Measurements from ENCODE around the gene GJA3. TPM values are rescaled to one million over a fixed set of nuclear protein-coding genes. Genes with fewer than 3 reads are reported as not detected.

The GJA3 gene
- total and polyA plus RNA-seq, 4 donors, result 0.02 to 0.05 TPM; not detected in 2

DNA sequence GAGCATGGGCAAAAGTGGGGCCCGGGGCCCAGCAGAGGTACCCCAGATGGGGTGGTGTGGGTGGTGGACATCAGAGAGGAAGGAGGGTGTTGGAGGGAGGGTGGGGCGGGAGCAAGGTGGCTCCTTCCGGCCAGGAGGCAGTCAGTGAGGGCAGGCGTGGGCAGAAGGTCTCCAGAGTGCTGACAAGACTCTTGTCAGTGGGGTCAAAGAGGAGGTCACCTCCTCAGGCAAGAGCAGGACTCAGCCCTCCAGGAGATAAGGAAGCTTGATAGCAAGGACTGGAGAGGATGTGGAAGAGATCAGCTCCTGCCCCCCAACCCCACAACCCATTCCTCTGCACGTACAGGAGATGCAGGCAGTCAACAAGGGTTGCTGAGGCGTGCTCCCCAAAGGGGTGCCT, 9.8 kb downstream of the GJA3 start:
- H3K27ac ChIP-seq (ENCODE audit: low read depth in 1 of 2, low read length in 2 of 2), result no peak overlapping the region
- TF ChIP-seq RXRA (IDR thresholded peaks at IDR 0.05) (no peak), HNF4A (conservative IDR thresholded peaks at IDR 0.05) (no peak), RAD21 (IDR thresholded peaks at IDR 0.05) (no peak), FOXA1 (IDR thresholded peaks at IDR 0.05) (no peak), EGR1 (IDR thresholded peaks at IDR 0.05; ENCODE audit: low read depth in 2 of 2) (no peak), NR2F2 (IDR thresholded peaks at IDR 0.05) (no peak), YY1 (IDR thresholded peaks at IDR 0.05) (no peak), JUND (IDR thresholded peaks at IDR 0.05) (no peak), GABPA (IDR thresholded peaks at IDR 0.05 in 1 of 2, conservative IDR thresholded peaks at IDR 0.05 in 1 of 2) (no peak), SP1 (IDR thresholded peaks at IDR 0.05) (no peak), TAF1 (conservative IDR thresholded peaks at IDR 0.05) (no peak), HNF4G (IDR thresholded peaks at IDR 0.05) (no peak), FOXA2 (IDR thresholded peaks at IDR 0.05) (no peak)
- TF ChIP-seq, protein P1, sequence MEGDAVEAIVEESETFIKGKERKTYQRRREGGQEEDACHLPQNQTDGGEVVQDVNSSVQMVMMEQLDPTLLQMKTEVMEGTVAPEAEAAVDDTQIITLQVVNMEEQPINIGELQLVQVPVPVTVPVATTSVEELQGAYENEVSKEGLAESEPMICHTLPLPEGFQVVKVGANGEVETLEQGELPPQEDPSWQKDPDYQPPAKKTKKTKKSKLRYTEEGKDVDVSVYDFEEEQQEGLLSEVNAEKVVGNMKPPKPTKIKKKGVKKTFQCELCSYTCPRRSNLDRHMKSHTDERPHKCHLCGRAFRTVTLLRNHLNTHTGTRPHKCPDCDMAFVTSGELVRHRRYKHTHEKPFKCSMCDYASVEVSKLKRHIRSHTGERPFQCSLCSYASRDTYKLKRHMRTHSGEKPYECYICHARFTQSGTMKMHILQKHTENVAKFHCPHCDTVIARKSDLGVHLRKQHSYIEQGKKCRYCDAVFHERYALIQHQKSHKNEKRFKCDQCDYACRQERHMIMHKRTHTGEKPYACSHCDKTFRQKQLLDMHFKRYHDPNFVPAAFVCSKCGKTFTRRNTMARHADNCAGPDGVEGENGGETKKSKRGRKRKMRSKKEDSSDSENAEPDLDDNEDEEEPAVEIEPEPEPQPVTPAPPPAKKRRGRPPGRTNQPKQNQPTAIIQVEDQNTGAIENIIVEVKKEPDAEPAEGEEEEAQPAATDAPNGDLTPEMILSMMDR (IDR thresholded peaks at IDR 0.05; ENCODE audit: low read depth, low read length, missing input control), result no peak
- TF ChIP-seq, protein P2, sequence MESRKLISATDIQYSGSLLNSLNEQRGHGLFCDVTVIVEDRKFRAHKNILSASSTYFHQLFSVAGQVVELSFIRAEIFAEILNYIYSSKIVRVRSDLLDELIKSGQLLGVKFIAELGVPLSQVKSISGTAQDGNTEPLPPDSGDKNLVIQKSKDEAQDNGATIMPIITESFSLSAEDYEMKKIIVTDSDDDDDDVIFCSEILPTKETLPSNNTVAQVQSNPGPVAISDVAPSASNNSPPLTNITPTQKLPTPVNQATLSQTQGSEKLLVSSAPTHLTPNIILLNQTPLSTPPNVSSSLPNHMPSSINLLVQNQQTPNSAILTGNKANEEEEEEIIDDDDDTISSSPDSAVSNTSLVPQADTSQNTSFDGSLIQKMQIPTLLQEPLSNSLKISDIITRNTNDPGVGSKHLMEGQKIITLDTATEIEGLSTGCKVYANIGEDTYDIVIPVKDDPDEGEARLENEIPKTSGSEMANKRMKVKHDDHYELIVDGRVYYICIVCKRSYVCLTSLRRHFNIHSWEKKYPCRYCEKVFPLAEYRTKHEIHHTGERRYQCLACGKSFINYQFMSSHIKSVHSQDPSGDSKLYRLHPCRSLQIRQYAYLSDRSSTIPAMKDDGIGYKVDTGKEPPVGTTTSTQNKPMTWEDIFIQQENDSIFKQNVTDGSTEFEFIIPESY (IDR thresholded peaks at IDR 0.05), result no peak
- TF ChIP-seq, protein P3, sequence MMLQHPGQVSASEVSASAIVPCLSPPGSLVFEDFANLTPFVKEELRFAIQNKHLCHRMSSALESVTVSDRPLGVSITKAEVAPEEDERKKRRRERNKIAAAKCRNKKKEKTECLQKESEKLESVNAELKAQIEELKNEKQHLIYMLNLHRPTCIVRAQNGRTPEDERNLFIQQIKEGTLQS (IDR thresholded peaks at IDR 0.05), result no peak
- TF ChIP-seq, protein P4, sequence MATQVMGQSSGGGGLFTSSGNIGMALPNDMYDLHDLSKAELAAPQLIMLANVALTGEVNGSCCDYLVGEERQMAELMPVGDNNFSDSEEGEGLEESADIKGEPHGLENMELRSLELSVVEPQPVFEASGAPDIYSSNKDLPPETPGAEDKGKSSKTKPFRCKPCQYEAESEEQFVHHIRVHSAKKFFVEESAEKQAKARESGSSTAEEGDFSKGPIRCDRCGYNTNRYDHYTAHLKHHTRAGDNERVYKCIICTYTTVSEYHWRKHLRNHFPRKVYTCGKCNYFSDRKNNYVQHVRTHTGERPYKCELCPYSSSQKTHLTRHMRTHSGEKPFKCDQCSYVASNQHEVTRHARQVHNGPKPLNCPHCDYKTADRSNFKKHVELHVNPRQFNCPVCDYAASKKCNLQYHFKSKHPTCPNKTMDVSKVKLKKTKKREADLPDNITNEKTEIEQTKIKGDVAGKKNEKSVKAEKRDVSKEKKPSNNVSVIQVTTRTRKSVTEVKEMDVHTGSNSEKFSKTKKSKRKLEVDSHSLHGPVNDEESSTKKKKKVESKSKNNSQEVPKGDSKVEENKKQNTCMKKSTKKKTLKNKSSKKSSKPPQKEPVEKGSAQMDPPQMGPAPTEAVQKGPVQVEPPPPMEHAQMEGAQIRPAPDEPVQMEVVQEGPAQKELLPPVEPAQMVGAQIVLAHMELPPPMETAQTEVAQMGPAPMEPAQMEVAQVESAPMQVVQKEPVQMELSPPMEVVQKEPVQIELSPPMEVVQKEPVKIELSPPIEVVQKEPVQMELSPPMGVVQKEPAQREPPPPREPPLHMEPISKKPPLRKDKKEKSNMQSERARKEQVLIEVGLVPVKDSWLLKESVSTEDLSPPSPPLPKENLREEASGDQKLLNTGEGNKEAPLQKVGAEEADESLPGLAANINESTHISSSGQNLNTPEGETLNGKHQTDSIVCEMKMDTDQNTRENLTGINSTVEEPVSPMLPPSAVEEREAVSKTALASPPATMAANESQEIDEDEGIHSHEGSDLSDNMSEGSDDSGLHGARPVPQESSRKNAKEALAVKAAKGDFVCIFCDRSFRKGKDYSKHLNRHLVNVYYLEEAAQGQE (IDR thresholded peaks at IDR 0.05), result no peak
- H3K9ac ChIP-seq (ENCODE audit: low read depth in 1 of 2, low read length in 2 of 2), result no peak overlapping the region
- H3K36me3 ChIP-seq (ENCODE audit: control insufficient read depth in 4 of 4, insufficient read depth in 3 of 4, low read depth in 1 of 4, low read length in 3 of 4), result no peaks in the 10 kb centered on the region
- H3K9me3 ChIP-seq (ENCODE audit: control insufficient read depth in 4 of 4, low read length in 3 of 4), result no peaks in the 10 kb centered on the region
- no peak for DNase-seq (ENCODE audit: low spot score)
- H3K4me1 ChIP-seq (ENCODE audit: control insufficient read depth in 4 of 4, insufficient read depth in 4 of 4, low read length in 3 of 4), result no peaks in the 10 kb centered on the region
- peaks cover 0 to 3% (median under 1%) of the 10 kb centered on the region in 4 donors for H3K27me3 ChIP-seq (ENCODE audit: control insufficient read depth in 4 of 4, insufficient read depth in 4 of 4, low read length in 3 of 4)
- 72% methylated on average over 6 of the region's 6 CpGs for WGBS
- H3K4me3 ChIP-seq (ENCODE audit: low read depth in 1 of 3, low read length in 3 of 3), result no peak overlapping the region

DNA sequence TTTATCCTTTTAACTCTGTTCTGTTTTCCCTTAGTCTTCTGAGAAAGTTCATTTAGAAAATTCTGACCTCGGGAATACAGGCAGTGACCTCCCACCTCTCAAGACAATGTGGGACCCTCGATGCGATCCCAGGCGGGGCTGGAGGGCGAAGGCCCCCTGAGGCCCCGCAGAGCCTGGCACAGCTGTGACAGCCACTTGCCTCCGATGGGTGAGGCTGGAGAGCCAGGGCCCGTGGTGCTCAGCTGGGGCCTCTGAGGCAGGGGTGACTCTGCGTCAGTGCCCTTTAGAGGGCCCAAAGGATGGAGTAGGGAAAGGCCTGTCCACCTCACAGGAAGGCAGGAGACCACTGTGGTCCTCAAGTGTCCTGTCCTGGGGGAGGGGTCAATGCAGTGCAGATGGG, 10.3 kb downstream of the GJA3 start:
- Histone ChIP-seq H3K27me3 (ENCODE audit: control insufficient read depth in 4 of 4, insufficient read depth in 4 of 4, low read length in 3 of 4) (peaks cover 0 to 3% (median 1%) of the 10 kb centered on the region in 4 donors), H3K27ac (ENCODE audit: low read depth in 1 of 2, low read length in 2 of 2) (no peak overlapping the region), H3K4me1 (ENCODE audit: control insufficient read depth in 4 of 4, insufficient read depth in 4 of 4, low read length in 3 of 4) (no peaks in the 10 kb centered on the region), H3K9ac (ENCODE audit: low read depth in 1 of 2, low read length in 2 of 2) (no peak overlapping the region), H3K4me3 (ENCODE audit: low read depth in 1 of 3, low read length in 3 of 3) (no peak overlapping the region), H3K36me3 (ENCODE audit: control insufficient read depth in 4 of 4, insufficient read depth in 3 of 4, low read depth in 1 of 4, low read length in 3 of 4) (no peaks in the 10 kb centered on the region), H3K9me3 (ENCODE audit: control insufficient read depth in 4 of 4, low read length in 3 of 4) (no peaks in the 10 kb centered on the region)
- TF ChIP-seq RAD21 (IDR thresholded peaks at IDR 0.05) (no peak), FOXA1 (IDR thresholded peaks at IDR 0.05) (no peak)
- DNase-seq (ENCODE audit: low spot score), result no peak
- WGBS, result 82% methylated on average over 9 of the region's 9 CpGs
